ENCODE measurements around the gene GMPR2. TPM values are rescaled to one million over a fixed set of nuclear protein-coding genes. Genes with fewer than 3 reads are reported as not detected.
"Not testable (repeated sequence)": the region's sequence is repeated elsewhere in the genome, so short reads cannot be mapped to it uniquely, and the experiment has no call there.

The GMPR2 gene
- polyA plus RNA-seq, 5 donors: 92.7 to 120 (median 114) TPM

- no peak for DNase-seq
Measured at GRCh38 chr14:24196071-24197055, 36.4 kb upstream of the GMPR2 start.

DNA sequence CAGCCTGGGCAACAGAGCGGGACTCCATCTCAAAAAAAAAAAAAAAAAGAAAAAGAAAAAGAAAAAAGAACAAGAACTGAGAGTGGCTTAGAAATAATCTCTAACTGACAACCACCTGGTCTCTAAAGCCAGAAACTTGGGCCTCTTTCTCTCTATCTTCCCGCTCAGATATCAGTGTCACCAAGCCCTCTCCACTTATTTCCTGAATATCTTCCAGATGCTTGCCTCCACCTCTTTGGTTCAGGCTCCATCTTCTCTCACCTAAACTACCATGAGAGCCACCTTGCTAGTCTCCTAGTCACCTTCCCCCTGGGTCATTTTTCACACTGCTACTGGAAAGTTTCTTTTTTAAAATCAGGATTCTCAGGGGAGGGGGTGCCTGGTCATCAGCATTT, 35.7 kb upstream of the GMPR2 start:
- no peak for DNase-seq

GRCh38 chr14:24198814-24199524, 33.8 kb upstream of the GMPR2 start:
- DNase-seq: no peak

GRCh38 chr14:24202538-24202937, 30.2 kb upstream of the GMPR2 start:
- not testable (repeated sequence) for DNase-seq

- not testable (repeated sequence) for DNase-seq
Measured at GRCh38 chr14:24203249-24203886, 29.4 kb upstream of the GMPR2 start.

DNA sequence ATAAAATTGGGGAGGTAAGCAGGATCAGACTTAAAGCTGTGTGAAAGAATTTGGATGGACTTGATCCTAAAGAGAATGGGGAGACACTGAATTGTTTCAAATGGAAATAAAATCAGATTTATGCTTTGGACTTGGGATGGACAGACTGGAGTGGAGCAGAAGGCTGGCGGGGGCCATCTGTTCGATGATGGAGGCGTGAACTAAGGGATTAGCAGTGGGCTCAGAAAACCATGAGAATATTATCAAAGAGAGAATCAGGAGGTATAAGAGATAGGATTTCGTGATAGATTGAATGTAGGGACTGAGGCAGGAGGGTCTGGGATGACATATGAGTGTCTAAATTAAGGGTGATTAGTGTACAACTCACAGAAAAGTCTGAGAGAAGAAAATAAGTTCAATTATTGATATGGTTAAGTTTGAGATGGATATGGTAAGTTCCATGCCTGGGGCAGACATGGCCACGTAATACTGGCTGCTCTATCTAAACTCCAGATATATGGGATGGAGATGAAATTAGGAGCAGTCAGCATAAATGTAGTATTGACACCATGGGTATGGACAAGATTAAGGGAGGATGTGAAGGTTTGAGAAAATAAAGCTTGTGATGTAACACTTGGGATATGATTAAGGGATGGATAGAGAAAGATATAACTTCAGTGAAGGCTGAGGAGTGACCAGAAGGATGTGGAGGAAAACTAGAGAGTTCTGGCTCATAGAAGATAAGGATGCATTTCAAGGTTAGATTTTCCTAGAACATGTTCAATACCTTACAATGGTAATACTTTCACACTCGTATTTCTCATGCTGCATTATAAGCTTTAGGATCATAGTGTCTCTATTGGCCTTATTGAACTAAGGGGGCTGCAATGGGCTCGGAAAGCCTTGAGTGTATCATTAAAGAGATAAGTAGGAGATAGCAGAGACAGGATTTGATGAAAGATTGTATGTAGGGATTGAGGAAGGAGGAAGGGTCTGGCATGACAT, 28.3 kb upstream of the GMPR2 start:
- DNase-seq: no peak

DNA sequence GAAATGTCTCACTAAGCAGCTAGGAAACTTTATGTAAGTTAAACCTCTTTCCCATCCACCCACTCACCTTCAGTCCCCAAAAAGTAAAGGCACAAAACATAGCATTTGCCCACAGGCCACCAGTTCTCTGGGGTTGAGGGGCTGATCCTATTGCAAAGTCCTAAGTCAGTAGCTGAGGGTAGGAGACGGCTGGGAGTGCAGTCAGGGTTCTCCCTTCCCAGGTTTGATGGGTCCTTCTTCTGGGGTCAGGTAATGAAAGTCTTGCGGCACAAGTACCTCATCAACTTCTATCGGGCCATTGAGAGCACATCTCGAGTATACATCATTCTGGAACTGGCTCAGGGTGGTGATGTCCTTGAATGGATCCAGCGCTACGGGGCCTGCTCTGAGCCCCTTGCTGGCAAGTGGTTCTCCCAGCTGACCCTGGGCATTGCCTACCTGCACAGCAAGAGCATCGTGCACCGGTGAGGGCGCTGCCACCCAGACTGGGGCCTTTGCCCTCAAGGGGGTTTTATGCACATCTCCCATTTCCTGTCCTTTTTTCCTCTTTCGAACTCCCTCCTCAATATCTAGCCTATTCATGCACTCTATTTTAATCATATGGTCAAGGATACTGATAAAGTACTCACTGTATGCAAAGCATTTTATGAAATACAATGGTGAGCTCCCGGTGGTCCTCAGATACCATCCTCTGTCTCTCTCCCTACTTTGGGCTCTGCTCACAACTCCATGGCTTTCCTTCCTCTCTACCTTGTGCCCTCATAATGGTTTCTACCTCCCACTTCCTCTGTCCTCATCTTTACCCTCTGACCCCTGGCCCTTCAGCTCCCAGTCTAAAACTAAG, 26.2 kb upstream of the GMPR2 start:
- DNase-seq: no peak

DNA sequence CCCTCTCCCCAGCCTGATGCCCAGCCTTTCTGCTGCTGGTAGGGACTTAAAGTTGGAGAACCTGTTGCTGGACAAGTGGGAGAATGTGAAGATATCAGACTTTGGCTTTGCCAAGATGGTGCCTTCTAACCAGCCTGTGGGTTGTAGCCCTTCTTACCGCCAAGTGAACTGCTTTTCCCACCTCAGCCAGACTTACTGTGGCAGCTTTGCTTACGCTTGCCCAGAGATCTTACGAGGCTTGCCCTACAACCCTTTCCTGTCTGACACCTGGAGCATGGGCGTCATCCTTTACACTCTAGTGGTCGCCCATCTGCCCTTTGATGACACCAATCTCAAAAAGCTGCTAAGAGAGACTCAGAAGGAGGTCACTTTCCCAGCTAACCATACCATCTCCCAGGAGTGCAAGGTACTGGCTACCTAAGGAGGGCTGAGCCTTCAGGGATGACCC, 25.6 kb upstream of the GMPR2 start:
- DNase-seq: no peak

DNA sequence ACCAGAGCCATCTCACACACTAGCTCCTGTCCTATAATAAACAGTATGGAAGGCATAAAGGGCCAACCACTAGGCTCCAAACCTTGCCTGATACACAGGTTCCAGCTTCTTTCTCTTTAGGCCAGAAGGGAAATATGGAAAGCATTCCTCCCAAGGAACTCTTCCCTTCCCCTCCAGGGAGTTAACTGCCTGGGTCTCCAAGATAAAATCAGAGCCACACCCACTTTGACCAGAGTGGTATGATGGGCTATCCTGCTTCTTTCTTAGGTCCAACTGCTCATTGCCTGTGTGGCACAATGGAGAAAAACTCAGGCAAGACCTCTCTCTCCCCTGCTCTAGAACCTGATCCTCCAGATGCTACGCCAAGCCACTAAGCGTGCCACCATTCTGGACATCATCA, 25.1 kb upstream of the GMPR2 start:
- DNase-seq: no peak

- no peak for DNase-seq
Measured at GRCh38 chr14:24211311-24211710, 21.4 kb upstream of the GMPR2 start.

GRCh38 chr14:24212924-24213865, 19.5 kb upstream of the GMPR2 start, which contains the start of gene CHMP4A:
Gene CHMP4A, minus strand, starts transcription at chr14:24213488. Its CDS starts 49 bp downstream, at chr14:24213439.
- peak; percentile 95 to 96 for DNase-seq

GRCh38 chr14:24213866-24214662, 18.7 kb upstream of the GMPR2 start:
- no peak for DNase-seq

DNA sequence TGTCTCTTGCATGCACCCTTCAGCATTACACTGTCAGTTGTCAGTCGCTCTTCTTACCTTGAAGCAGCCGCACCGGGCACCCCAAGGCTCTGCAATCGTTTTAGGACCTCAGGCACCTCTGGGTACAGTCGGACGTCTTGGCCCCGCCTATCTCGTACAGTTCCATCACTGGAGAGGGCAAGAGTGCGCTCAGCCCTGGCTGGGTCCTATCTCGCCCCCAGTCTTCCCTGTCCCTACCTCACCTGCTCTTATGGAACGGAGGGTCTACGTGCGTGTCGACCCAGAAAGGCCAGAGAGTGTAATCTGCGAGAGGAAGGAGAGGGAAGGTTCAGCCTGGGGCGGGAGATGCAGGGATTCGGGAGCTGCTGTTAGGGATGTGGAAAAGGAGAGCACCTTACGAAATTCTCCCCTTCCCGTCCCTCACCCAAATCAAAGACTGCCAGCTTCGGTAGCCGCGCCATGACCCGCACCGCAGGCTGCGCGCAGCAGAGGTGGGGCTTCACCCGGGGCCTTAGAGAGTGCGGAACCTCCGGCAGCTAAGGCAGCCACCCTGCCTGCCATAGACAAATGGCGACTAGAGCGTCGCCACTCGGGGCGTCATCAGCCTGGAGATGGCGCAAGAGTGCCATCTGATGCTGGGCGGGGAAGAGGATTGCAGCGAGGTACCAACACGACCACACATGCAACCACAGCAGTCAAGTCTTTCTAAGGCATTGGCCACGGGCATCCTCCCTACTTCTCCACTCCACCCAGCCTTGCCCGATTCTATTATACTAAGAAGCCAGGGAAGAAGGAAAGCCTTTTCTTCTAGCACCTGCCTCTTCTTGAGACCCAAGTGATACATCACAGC, 17.0 kb upstream of the GMPR2 start, which contains the start of gene MDP1:
Gene MDP1, minus strand, starts transcription at position 572 of the 850 bp plus-strand sequence. Its CDS starts 111 bp downstream, at position 461.
- peak; percentile 86 to 88 for DNase-seq

DNA sequence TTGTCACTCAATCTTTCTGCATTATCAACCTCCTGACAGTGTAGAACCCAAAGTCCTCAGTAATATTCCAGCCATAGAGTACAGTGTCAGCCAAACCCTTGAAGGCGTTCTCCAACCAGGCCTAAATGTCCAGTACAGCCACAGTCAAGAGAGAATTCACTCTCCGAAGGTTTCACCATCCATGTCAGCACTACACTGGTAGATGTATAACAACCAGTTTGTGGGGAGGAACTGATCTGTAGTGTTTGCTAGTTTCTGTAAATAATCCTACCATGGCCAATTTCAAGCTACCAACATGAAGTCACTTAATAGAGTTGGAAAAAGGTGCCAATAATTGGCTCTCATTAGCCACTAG, 16.4 kb upstream of the GMPR2 start:
- no peak for DNase-seq

DNA sequence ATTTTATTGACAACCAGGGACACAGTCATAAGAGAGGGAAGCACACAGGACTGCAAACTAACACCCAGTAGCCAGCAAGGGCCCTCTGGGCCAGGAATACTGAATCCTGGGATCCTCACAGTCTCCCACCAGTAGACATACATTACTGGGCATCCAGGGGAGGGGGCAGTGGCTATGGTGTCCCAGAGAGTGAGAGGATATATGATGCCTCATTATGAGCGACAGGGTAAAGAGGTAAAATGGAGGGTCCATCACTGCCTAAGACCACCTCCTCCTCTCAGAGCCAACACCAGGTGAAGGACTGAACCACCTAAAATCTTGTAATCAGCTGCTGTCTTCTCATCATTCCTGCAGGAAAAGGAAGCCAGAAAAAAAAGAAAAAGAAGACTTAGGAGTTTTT, 15.9 kb upstream of the GMPR2 start:
- not testable (repeated sequence) for DNase-seq

GRCh38 chr14:24219080-24219479, 13.6 kb upstream of the GMPR2 start:
- DNase-seq: no peak

GRCh38 chr14:24219521-24219920, 13.2 kb upstream of the GMPR2 start:
- no peak for DNase-seq

All from right lung (tissue), 5 donors.